GM12878 (cell line): Measurements from ENCODE around the gene PTPRN2.

Experiments used
- CTCF ChIP-seq, 3 experiments: IDR thresholded peaks in 2 of 3; conservative IDR thresholded peaks in 1 of 3; 2 replicates each; pipeline ENCODE4 v1.5.1; 2011; ENCODE audit warnings: low read depth in 3 of 3, low read length in 3 of 3, mild to moderate bottlenecking in 3 of 3, control low read depth in 2 of 3, moderate library complexity in 2 of 3, inconsistent platforms in 1 of 3, mixed read lengths in 1 of 3; ENCODE audit not compliant: control insufficient read depth in 2 of 3, insufficient read depth in 1 of 3; ENCODE audit errors: extremely low read depth in 1 of 3
- HCFC1 ChIP-seq: fragments of 150-350 bp; IDR thresholded peaks from 2 replicates; pipeline ENCODE4 v1.6.1; 2014; ENCODE audit warnings: low read length
- KDM1A ChIP-seq: fragments of 200-600 bp; sonication (generic); IDR thresholded peaks from 2 replicates; pipeline ENCODE4 v1.6.1; 2016; ENCODE audit warnings: borderline replicate concordance
- POLR2A ChIP-seq: IDR thresholded peaks from 2 replicates; pipeline ENCODE4 v1.6.1; 2011; ENCODE audit warnings: low read depth, mild to moderate bottlenecking, low read length
- REST ChIP-seq: IDR thresholded peaks from 2 replicates; pipeline ENCODE4 v1.6.1; 2012; ENCODE audit warnings: mild to moderate bottlenecking, low read depth, low read length

DNA sequence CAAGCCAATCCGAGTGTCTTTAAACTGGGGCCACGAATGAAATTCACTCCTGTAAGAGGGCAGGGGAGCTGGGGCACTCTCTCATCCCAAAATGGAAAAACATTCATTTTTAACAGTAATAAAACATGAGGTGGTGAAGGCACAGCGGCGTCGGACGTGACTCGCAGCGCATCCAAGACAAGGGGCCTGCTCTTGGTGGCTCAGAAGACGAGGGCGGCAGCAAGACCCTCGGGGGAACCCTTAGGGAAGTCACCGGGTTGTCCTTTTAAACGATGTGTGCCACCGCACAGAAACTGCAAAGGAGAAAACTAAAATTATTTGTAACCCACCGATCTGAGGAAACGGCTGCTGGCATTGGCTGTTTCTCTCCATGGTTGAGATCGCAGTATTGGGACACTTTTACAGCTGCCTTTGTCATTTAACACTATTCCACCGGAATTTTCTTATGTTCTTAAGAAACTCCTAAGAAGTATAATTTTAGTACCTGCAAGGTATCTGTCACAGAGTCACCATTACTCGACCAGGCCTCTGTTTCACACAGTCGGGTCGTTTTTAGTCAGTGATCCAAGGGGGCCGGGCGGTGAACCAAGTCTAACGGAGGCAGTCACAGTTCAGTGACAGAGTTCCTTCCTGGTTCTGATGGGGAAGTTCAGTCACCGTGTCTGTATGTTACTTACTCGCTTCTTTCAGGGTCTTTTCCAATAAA, 159.3 kb downstream of the PTPRN2 start:
- TF ChIP-seq POLR2A (no peak), KDM1A (no peak), HCFC1 (no peak), CTCF (IDR thresholded peaks at IDR 0.05 in 2 of 3, conservative IDR thresholded peaks at IDR 0.05 in 1 of 3; ENCODE audit: control insufficient read depth in 2 of 3, extremely low read depth in 1 of 3, insufficient read depth in 1 of 3, low read depth in 3 of 3, low read length in 3 of 3) (no peak), REST (no peak)
